GM13977 (cell line): ENCODE measurements around the gene PROM2.

Source experiments
- DNase-seq: peaks from one replicate; pipeline ENCODE4 v3.0.0; 2012; ENCODE audit warnings: low spot score
- in situ Hi-C: fragments of 300-500 bp; cut with MboI; formaldehyde crosslinking; loops from one replicate; pipeline ENCODE4 v1.12.0; 2022; ENCODE audit warnings: low sequenced_read_pairs, low pct_unique_long_range_greater_than_20kb, mixed read lengths, inconsistent platforms; ENCODE audit not compliant: unreplicated experiment
- TF ChIP-seq, protein P1 (sequence below): IDR thresholded peaks from 2 replicates; pipeline ENCODE4 v1.5.1; 2012; ENCODE audit warnings: mild to moderate bottlenecking, control low read depth; ENCODE audit not compliant: insufficient read depth; ENCODE audit errors: extremely low read depth, missing control alignments

Gene PROM2

DNA sequence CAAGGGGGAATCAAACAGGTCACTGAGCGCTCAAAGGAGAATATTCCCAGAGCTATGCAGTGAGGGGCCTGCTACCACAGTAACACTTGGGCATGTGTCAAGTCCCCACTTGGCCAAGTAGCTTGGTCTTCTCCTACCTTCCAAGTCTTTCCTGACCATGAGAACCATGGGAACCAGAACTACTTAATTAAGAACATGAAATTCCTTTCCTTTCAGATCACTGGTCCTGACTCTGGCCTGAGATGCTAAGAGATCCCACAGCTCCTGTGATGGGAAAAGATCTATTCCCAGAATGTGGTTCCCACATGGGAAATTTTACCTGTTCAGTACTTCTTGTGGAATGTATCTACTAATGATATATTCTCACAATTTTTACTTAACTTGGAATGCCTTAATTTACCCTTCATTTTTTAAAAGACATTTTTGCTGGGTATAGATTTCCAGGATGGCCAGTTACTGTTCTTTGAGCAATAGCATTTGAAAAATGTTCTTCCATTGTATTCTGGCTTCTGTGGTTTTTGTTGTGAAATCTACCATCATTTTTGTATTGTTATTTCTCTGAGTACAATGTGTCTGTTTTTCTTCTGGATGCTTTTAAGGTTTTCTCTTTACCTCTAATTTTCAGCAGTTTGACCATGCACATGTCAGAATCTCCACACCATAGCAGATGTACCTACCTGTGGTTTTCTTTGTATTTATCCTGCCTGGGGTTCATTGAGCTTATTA is 60.8 kb downstream of the PROM2 start:
- no peak for DNase-seq
- in situ Hi-C loops = no loop called here
- TF ChIP-seq, protein P1, sequence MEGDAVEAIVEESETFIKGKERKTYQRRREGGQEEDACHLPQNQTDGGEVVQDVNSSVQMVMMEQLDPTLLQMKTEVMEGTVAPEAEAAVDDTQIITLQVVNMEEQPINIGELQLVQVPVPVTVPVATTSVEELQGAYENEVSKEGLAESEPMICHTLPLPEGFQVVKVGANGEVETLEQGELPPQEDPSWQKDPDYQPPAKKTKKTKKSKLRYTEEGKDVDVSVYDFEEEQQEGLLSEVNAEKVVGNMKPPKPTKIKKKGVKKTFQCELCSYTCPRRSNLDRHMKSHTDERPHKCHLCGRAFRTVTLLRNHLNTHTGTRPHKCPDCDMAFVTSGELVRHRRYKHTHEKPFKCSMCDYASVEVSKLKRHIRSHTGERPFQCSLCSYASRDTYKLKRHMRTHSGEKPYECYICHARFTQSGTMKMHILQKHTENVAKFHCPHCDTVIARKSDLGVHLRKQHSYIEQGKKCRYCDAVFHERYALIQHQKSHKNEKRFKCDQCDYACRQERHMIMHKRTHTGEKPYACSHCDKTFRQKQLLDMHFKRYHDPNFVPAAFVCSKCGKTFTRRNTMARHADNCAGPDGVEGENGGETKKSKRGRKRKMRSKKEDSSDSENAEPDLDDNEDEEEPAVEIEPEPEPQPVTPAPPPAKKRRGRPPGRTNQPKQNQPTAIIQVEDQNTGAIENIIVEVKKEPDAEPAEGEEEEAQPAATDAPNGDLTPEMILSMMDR = no peak

DNA sequence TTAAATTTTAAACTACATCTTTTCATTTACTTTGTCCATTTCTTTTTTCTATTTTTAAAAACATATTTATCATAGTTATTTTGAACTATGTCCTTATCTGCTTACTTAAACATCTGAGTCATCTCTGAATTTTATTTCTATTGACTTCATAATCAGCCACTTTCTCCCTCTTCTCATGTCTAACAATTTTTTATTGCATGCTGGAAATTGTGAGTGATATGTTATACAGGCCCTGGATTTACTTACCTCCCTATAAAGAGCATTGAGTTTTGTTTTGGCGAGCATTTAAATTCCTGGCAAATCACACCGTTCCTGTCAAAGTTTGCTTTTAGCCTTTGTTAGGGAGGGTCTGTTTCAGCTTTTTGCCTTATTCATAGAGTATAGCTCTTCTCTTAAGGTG is 62.2 kb downstream of the PROM2 start:
- DNase-seq = no peak
- in situ Hi-C loops = no loop called here
- TF ChIP-seq, protein P1 = no peak

- in situ Hi-C loops = no loop called here
- TF ChIP-seq, protein P1 = no peak
- no peak for DNase-seq
These were observed 63.6 kb downstream of the PROM2 start for GRCh38 chr2:95337829-95338228.
